ENCODE data around the gene CASP8AP2. TPM values are rescaled to one million over a fixed set of nuclear protein-coding genes. Genes with fewer than 3 reads are reported as not detected.
"Not testable (repeated sequence)": the region's sequence is repeated elsewhere in the genome, so short reads cannot be mapped to it uniquely, and the experiment has no call there.

Gene CASP8AP2
- total RNA-seq, 1 donor: 13.0 TPM

- Histone ChIP-seq H3K36me3 (ENCODE audit: insufficient read depth, low read length) (no peaks in the 10 kb centered on the region), H3K4me2 (ENCODE audit: insufficient read depth, low read length) (peak overlapping the region; percentile 99), H3K27ac (ENCODE audit: low read depth, low read length) (peak overlapping the region; percentile 90), H3K9me3 (ENCODE audit: low read depth, low read length) (no peaks in the 10 kb centered on the region), H3K79me2 (ENCODE audit: insufficient read depth, low read length) (peaks cover 51% of the 10 kb centered on the region), H3K27me3 (ENCODE audit: insufficient read depth, low read length) (no peaks in the 10 kb centered on the region), H4K20me1 (ENCODE audit: insufficient read depth, low read length) (peaks cover 12% of the 10 kb centered on the region), H3K4me1 (ENCODE audit: insufficient read depth, low read length) (peaks cover 5% of the 10 kb centered on the region), H3K4me3 (ENCODE audit: insufficient read depth, low read length) (peak overlapping the region; percentile 95), H2AFZ (ENCODE audit: low read length) (peak overlapping the region; percentile 100)
- DNase-seq (ENCODE audit: insufficient read length, low spot score, missing footprints): no peak
- TF ChIP-seq, protein P1, sequence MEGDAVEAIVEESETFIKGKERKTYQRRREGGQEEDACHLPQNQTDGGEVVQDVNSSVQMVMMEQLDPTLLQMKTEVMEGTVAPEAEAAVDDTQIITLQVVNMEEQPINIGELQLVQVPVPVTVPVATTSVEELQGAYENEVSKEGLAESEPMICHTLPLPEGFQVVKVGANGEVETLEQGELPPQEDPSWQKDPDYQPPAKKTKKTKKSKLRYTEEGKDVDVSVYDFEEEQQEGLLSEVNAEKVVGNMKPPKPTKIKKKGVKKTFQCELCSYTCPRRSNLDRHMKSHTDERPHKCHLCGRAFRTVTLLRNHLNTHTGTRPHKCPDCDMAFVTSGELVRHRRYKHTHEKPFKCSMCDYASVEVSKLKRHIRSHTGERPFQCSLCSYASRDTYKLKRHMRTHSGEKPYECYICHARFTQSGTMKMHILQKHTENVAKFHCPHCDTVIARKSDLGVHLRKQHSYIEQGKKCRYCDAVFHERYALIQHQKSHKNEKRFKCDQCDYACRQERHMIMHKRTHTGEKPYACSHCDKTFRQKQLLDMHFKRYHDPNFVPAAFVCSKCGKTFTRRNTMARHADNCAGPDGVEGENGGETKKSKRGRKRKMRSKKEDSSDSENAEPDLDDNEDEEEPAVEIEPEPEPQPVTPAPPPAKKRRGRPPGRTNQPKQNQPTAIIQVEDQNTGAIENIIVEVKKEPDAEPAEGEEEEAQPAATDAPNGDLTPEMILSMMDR (IDR thresholded peaks at IDR 0.05; ENCODE audit: extremely low read depth, low read depth, low read length): no peak
Measured at GRCh38 chr6:89818977-89819335, 10.7 kb upstream of the CASP8AP2 start.

GRCh38 chr6:89819336-89820130 lies 10.1 kb upstream of the CASP8AP2 start, which contains the start of gene MDN1:
TSS of gene MDN1 (minus strand) at chr6:89819794. CDS start at chr6:89819607, 187 bp downstream.
- H4K20me1 ChIP-seq (ENCODE audit: insufficient read depth, low read length): peaks cover 12% of the 10 kb centered on the region
- peak within 1 kb of the TSS; percentile 100 for H2AFZ ChIP-seq (ENCODE audit: low read length)
- H3K9me3 ChIP-seq (ENCODE audit: low read depth, low read length): no peaks in the 10 kb centered on the region
- no peaks in the 10 kb centered on the region for H3K36me3 ChIP-seq (ENCODE audit: insufficient read depth, low read length)
- H3K4me3 ChIP-seq (ENCODE audit: insufficient read depth, low read length): peak within 1 kb of the TSS; percentile 95
- H3K79me2 ChIP-seq (ENCODE audit: insufficient read depth, low read length): peaks cover 45% of the 10 kb centered on the region
- peak within 1 kb of the TSS; percentile 99 for H3K4me2 ChIP-seq (ENCODE audit: insufficient read depth, low read length)
- H3K27ac ChIP-seq (ENCODE audit: low read depth, low read length): peak within 1 kb of the TSS; percentile 90
- no peaks in the 10 kb centered on the region for H3K27me3 ChIP-seq (ENCODE audit: insufficient read depth, low read length)
- TF ChIP-seq, protein P1 (IDR thresholded peaks at IDR 0.05; ENCODE audit: extremely low read depth, low read depth, low read length): no peak
- peaks cover 5% of the 10 kb centered on the region for H3K4me1 ChIP-seq (ENCODE audit: insufficient read depth, low read length)
- DNase-seq (ENCODE audit: insufficient read length, low spot score, missing footprints): peak; percentile 96

DNA sequence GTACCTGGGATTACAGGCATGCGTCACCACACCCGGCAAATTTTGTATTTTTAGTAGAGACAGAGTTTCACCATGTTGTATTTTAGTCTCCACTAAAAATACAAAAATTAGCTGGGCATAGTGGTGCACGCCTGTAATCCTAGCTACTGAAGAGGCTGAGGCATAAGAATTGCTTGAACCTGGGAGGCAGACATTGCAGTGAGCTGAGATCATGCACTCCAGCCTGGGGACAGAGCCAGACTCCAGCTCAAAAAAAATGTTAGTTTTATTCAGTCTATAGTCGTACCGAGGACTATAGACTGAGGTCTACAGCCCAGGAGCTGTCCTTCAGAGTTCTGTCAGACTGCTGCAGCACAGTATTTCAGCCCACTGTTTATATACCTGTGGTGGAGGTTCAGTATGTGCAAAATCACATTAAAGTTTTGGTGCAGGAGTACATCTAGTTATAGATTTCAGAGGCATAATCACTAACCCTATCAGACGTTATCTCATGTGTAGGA lies 3.6 kb upstream of the CASP8AP2 start:
- H3K9me3 ChIP-seq (ENCODE audit: low read depth, low read length): no peaks in the 10 kb centered on the region
- no peak overlapping the region for H3K4me3 ChIP-seq (ENCODE audit: insufficient read depth, low read length)
- peak overlapping the region; percentile 50 for H3K4me2 ChIP-seq (ENCODE audit: insufficient read depth, low read length)
- peak overlapping the region; percentile 47 for H2AFZ ChIP-seq (ENCODE audit: low read length)
- H4K20me1 ChIP-seq (ENCODE audit: insufficient read depth, low read length): no peaks in the 10 kb centered on the region
- no peaks in the 10 kb centered on the region for H3K36me3 ChIP-seq (ENCODE audit: insufficient read depth, low read length)
- peak overlapping the region; percentile 32 for H3K27ac ChIP-seq (ENCODE audit: low read depth, low read length)
- H3K27me3 ChIP-seq (ENCODE audit: insufficient read depth, low read length): no peaks in the 10 kb centered on the region
- peaks cover 15% of the 10 kb centered on the region for H3K4me1 ChIP-seq (ENCODE audit: insufficient read depth, low read length)
- DNase-seq (ENCODE audit: insufficient read length, low spot score, missing footprints): peak; percentile 88
- H3K79me2 ChIP-seq (ENCODE audit: insufficient read depth, low read length): peaks cover 14% of the 10 kb centered on the region
- TF ChIP-seq, protein P1 (IDR thresholded peaks at IDR 0.05; ENCODE audit: extremely low read depth, low read depth, low read length): no peak

DNA sequence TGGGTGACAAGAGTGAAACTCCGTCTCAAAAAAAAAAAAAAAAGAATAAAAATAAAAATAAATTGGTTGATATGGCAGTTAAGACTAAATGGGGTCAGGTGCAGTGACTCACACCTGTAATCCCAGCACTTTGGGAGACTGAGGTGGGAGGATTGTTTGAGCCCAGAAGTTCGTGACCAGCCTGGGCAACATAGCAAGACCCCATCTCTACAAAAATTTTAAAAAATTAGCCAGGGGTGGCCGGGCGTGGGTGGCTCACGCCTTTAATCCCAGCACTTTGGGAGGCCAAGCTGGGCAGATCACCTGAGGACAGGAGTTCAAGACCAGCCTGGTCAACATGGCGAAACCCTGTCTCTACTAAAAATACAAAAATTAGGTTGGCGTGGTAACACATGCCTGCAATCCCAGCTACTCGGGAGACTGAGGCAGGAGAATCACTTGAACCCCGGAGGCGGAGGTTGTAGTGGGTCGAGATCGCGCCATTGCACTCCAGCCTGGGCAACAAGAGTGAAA lies 1.1 kb upstream of the CASP8AP2 start:
- H3K36me3 ChIP-seq (ENCODE audit: insufficient read depth, low read length); H3K27me3 ChIP-seq (ENCODE audit: insufficient read depth, low read length); H3K9me3 ChIP-seq (ENCODE audit: low read depth, low read length); H4K20me1 ChIP-seq (ENCODE audit: insufficient read depth, low read length); DNase-seq (ENCODE audit: insufficient read length, low spot score, missing footprints): not testable (repeated sequence)
- Histone ChIP-seq H2AFZ (ENCODE audit: low read length) (peak overlapping the region; percentile 100), H3K79me2 (ENCODE audit: insufficient read depth, low read length) (peaks cover 31% of the 10 kb centered on the region), H3K27ac (ENCODE audit: low read depth, low read length) (peak overlapping the region; percentile 68), H3K4me2 (ENCODE audit: insufficient read depth, low read length) (peak overlapping the region; percentile 100), H3K4me3 (ENCODE audit: insufficient read depth, low read length) (peak overlapping the region; percentile 92), H3K4me1 (ENCODE audit: insufficient read depth, low read length) (peaks cover 15% of the 10 kb centered on the region)

Data from osteoblast (primary cell).